EH (cell line): ENCODE data around the gene SCYGR1.
A peak's percentile ranks its signal among the peaks of the same experiment; 100 is the strongest.
"Not testable (repeated sequence)": the region's sequence is repeated elsewhere in the genome, so short reads cannot be mapped to it uniquely, and the experiment has no call there.

ENCODE experiments used
- DNase-seq: peaks from one replicate; pipeline ENCODE4 v3.0.0-alpha.2; 2015; ENCODE audit warnings: low read depth

SCYGR1 gene, protein sequence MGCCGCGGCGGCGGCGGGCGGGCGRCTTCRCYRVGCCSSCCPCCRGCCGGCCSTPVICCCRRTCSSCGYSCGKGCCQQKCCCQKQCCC

DNA sequence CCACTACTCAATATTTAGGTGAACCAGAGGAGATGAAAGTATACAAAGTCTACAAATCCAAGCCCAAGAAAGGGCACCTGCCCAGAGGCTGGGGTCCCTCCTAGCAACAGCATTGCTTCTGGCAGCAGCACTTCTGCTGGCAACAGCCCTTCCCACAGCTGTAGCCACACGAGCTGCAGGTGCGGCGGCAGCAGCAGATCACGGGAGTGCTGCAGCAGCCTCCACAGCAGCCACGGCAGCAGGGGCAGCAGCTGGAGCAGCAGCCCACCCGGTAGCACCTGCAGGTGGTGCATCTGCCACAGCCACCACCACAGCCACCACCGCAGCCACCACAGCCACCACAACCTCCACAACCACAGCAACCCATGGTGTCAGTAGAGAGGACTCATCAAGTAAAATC lies at the start of gene SCYGR1:
SCYGR1 (minus strand) TSS at position 367 of the 400 bp plus-strand sequence; CDS start at position 367, 0 bp downstream.
- not testable (repeated sequence) for DNase-seq

DNA sequence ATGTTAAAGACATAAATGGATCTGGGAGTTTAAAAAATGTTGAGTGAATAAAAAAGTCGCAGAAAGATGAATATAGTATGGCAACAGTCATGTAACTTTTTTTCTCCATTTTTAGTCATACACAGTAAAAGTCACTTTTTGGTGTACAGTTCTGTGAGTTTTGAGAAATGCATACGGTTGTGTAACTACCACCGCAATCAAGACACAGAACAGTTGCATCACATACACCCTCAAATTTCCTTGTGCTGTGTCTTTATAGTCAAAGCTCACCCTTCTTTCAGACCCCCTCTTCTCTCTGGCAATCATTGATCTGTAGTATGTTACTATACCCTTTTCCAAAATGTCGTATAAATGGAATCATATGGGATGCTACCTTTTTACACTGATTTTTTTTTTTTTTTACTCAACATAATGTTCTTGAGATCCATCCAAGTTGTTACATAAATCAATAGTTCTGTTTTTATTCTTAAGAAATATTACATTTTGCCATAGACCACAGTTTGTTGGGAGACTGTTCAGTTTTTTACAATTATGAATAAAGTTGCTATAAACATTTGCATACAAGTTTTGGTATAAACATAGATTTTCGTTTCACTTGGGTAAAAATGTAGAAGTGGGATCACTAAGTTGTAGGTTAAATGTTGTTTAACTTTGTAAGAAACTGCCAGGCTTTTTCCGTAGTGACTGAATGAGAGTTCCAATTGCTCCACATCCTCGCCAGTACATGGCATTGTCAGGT lies 48.9 kb upstream of the SCYGR1 start:
- DNase-seq, result no peak

DNA sequence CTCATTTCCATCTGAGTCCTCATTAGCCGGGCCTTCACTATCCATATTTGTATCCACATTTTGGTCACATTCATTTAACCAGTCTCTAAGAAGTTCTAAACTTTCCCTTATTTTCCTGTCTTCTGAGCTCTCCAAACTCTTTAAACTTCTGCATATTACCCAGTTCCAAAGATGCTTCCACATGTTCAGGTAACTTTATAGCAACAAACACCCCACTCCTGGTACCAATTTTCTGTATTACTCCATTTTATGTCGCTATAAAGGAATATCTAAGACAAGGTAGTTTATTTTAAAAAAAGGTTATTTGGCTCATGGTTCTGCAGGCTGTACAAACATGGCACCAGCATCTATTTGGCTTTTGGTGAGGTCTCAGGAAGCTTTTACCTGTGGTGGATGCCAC lies 45.4 kb upstream of the SCYGR1 start:
- no peak for DNase-seq

DNA sequence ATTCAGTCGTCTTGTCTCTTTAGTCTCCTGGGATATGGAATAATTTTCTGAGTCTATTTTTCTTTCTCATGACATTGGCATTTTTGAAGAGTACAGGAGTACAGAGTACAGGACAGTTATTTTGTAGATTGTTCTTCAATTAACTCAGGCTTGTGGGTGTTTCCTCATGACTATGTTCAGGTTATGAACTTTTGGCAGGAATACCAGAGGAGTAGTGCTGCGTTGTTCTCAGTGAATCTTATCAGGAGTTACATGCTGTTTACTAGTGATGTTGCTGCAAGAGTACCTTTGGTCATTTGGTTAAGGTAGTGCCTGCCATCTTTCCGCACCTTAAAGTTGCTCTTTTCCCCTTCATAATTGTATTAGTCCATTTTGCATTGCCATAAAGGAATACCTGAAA lies 42.9 kb upstream of the SCYGR1 start:
- DNase-seq, result no peak

DNA sequence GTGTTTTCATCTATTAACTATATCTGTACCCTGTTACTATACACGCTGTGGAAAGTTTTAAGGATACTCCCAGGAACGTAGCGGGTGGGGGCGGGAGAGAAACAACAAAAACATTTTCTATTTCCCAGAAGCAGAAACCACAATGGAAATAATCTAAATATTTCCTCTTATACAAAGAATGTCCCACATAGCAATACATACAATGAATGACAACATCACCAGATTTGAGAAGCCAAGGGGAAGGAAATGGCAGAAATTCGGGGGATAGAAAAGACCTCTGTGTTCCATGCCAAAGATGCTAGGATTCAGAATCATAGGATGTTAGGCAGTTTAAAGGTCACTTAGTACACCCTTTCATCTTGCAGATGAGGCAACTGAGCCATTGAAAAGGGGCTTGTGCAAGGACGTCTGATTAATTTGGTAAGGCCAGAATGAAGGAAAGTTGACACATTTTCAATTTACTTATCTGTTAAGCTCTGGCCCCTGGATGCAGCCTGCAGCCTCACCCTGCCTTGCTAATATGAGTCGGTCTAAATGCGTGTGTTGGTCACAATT lies 41.1 kb upstream of the SCYGR1 start:
- no peak for DNase-seq

DNA sequence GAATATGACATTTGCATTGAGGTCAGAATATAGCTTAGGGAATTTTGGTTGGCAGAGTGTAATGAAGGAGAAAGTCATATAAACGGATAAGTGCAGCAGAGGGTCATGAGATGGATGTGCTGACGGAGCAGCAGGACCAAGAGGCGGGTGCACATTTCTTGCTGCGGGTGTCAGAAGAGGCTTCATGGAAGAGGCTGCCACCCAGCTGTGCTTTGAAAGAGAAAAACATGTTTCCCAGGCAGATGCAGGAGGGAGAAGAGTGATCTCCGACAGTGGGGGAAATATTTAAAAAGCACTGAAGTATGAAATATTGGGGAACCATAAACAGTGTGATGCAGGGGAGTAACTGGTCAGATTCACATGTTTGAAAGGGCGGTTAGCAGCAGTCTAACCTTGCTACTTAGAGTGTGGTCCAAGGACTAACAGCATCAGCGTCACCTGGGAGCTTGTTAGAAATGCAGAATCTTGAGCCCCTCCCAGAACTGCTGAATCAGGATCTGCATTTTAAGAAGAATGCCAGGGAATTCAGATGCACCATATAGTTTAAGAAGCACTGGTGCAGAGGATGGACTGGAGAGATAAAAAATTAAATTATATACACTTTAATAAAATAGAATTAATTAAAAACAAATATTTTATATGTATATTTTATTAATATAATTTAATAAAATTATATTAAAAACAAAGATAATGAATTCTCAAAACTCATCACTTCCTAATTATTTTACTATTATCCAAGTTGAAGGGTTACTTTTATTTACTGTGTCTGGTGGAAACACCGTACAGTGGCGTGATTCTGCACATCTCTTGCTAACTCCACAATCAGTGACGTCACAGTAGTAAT lies 36.1 kb upstream of the SCYGR1 start:
- DNase-seq, result no peak

DNA sequence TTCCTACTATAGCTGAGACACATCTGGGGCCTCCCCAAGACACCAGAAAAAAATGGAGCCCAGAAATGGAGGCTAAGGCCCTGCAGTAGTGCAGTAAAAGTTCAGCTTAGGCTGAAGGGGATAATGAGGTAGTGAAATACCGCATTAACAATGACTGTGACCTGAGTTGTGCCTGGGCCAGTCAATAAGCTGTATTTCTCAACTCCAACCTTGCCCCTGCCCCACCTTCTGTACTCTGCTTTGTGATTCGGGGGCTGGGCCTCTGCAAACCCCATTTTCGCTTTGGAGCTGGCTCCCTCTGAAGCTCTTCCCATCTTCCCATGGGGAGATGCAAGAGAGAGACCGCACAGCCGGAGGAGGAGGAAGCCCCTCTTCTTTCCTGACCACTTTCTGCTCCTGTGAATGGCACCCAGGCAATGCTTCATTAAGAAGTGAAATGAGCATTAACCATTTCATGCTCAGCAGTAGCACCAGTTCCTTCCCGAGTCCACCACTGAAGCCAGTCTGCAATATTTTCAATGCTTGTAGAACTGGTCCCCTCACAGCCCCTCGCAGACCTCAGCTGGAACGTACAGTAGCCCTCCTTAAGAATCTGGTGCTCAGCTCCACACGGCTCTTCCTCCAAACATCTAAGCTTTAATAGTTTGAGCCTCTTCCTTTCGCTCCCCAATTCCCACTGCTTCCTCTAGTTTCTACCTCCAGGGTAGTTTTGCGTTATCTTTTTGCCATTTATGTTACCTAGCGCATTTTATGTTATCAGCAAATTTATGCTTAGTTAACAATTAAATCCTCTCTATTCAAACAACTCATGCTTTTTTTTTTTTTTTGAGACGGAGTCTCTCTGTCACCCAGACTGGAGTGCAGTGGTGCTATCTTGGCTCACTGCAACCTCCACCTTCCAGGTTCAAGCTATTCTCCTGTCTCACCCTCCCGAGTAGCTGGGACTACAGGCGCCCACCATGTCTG lies 32.6 kb upstream of the SCYGR1 start:
- no peak for DNase-seq

DNA sequence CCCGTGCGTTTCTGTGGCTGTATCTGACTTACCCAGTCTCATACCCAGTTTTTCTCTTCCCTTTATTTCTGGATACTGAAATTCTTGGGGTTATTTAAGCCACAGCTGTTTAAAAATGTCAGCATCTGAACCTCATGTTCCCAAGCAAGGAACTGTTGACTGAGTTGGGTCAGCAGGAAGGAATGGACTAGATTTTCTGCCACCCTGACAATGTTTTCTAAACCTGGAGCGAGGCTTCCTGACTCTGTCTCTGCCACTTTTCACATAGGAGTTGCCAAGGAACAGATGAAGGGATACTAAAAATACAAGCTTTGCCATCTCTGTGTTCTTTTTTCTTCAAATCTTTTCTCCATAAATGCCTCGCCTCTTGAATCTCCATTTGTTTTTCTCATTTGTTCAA lies 29.0 kb upstream of the SCYGR1 start:
- no peak for DNase-seq

DNA sequence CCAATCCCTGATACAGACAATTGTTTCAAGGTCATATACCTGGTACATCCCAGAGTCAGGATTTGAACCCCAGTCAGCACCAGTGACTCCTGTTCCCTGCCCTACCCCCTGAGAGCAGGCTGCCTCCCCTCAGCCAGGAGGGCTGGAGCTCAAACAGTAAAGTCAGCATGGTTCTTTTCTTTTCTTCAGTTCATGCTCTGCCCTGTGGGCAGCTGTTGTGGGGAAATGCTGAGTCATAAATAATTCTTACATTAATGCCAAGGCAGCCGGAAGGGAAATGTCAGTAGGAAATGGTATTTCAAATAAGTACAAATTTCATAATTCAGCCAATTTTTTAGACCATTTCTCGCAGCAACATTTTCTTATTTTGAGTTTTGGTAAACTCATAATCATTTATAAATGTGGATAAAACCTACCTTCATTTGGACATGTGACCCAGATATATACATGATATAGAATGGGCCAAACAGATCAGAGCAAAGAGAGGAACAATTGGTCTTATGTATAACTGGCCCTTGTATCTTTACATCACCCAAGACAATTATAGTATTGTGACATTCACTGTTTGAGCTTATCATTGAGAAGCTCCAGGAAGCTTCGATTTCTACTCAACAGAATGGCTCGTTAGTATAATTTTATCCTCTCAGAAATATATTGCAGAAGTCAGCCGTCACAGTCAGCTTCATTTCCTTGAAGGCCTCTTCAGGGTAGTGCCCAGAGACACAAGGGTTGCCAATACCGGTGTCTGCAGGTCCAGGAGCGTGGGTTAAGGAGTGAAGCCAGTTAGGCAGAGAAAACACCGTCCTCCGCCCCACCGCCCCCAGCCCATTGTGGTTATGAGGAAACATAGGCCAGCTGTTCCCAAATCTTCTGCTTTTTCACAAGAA lies 28.0 kb upstream of the SCYGR1 start:
- DNase-seq, result peak; percentile 73

DNA sequence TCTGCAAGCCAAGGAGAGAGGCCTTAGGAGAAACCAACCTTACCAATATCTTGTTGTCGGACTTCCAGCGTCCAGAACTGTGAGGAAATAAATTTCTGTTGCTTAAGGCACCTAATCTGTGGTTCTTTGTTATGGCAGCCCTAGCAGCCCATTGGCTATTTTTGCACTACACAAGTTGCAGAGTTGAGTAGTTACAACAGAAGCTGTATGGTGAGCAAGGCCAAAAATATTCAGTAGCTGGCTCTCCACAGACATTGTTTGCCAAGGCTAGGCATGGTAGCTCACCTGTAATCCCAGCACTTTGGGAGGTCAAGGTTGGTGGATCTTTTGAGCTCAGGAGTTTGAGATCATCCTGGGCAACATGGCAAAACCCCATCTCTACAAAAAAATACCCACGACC lies 27.1 kb upstream of the SCYGR1 start:
- peak; percentile 52 for DNase-seq

DNA sequence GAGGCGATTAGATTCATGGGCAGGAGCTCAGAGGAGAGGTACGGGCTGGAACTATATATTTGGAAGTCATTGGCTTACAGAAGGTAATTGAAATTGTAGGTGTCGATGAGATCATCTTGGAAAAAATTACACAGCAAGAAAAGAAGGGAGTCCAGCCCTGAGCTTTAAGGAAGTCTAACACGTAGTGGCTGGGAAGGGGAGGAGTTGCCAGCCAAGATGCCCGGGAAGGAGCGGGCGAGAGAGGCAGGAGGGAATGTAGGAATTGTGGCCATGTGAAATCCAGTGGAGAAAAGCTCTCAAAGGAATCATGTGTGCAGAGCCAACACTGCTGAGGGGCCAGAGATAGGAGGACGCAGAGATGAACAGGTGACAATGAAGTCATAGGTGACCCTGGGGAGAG lies 25.6 kb upstream of the SCYGR1 start:
- no peak for DNase-seq

DNA sequence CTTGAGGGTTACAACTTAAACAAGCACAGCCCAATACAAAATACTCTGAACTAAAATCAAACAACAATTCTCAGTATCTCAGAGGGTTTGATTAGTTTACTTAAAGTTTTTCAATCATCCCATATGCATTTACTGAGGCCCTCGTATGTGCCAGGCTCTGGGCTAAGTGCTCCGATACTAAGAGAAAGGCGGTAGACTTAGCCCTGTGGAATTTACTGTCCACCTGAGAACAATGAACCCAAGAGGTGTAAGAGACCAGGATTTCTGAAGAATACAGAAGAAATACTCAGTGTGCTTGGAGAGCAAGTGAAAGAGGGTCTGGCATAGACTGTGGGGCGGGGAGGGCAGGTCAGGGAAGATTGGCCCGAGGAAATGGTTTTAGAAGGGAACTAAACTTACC lies 25.1 kb upstream of the SCYGR1 start:
- DNase-seq, result no peak

DNA sequence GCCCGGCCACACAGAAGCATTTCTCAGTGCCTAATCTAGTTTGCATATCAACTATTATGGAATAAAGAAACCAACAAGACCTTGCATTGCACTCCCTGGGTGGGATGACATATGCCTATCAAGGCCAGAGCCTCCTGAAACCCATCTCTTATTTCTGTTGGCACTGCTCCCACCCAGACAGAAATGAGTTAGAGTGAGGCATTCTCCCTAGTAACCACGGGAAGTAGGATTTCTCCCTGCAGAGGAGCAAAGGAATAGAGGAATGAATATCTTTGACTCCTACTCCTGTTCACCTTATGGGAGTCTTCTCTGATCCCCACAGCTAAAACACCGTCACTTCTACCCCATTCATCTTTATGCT lies 24.2 kb upstream of the SCYGR1 start:
- DNase-seq, result peak; percentile 61

DNA sequence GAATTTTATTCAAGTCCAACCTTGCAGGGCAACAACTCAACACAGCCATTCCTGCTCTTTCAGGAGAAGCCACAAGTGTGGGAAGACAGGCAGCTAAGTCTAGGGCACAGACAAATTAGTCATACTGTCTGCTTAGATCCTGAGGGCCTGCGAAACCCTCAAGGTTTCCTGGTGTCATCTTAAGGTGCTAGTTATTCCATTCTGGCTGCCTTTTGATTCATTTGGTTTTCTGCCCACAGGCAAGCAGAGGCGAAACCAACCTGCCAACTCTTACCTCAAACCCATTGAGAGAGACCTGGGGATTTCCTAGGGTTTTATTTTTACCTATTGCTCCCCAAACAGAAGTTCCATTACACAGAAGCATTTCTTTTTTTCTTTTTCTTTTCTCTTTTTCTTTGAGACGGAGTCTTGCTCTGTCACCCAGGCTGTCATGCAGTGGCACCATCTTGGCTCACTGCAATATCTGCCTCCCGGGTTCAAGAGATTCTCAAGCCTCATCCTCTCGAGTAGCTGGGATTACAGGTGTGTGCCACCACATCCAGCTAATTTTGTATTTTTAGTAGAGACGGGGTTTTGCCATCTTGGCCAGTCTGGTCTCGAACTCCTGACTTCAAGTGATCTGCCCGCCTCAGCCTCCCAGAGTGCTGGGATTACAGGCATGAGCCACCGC lies 23.7 kb upstream of the SCYGR1 start:
- peak; percentile 62 for DNase-seq

DNA sequence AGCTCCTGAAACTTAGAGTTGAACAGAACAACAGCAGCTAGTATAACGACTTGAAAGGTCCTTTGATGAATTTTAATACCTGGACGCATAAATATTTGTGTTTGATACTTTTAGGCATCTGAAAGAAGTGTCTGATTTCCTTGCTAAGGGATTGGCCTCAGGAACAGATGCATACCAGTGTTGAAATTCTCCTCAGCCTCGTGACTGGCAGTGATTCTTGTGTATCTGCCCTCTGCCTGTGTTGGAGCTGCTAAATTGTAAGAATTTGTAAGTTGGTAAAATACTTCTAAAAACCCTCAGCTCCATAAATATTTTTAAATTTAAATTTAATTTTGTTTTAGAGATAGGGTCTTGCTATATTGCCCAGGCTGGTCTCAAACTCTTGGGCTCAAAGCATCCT lies 22.4 kb upstream of the SCYGR1 start:
- DNase-seq, result no peak

DNA sequence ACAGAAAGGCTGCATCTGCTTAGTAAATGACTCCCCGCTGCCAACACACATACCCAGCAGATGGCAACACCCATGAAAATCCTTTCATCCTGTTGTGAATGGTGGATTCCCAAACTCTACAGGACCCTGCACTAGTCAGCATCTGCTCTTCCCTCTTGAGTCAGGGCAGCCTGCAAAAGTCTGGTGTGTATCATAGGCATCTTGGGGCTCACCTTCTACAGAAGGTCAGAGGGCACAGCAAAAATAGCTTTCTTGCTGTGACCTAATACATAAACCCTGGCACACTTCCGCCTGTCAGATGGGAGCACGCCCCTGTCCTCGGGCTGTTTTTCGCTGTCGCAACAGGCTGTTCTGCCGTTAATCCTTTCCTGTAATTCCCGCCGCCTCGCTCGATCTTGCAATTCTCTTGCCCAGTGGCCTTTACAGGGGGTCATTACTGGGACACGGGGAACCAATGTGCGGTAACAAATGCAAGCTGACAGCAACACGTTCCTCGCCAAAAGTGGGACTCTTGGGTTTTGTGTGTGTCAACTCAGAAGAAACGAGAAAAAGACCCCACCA lies 19.9 kb upstream of the SCYGR1 start:
- peak; percentile 64 for DNase-seq

DNA sequence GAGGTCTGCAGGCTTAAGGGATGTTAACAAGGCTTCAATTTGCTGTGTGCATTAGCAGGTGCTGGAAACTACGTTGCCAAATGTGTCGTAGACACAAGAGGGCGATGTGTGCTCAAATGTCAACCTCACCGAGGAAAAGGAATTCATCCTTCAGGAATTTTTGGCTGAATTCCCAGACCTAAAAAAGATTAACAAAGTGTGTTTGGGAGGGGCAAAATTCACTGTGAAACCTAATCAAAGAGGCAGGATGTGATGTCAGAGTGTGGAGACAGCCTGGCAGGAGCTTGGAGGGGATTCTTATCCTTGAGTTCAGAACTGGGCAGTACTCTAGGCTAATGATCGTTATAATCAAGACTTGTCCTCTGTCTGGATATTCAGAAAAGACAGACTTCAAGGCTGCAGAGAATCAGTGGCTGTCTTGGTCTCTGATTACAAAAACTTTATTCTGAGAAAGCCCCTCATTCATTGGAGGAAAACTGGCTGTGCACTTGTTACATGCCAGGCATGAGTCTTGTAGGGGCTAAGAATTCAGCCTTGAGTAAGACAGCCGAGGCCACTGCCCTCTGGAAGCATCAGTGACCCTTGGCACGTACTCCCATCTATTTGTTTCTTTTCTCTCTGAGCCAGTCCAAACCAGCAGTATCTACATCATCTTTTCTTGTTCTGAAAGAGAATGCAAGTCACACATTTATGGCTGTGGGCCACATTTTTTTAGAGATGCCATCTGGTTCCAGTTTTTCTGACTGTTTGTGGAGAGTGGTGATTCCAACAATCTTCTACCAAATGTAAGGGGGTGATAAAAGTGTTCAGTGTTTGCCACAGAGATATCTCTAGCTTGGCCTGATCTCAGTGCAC lies 18.7 kb upstream of the SCYGR1 start:
- peak; percentile 97 for DNase-seq

DNA sequence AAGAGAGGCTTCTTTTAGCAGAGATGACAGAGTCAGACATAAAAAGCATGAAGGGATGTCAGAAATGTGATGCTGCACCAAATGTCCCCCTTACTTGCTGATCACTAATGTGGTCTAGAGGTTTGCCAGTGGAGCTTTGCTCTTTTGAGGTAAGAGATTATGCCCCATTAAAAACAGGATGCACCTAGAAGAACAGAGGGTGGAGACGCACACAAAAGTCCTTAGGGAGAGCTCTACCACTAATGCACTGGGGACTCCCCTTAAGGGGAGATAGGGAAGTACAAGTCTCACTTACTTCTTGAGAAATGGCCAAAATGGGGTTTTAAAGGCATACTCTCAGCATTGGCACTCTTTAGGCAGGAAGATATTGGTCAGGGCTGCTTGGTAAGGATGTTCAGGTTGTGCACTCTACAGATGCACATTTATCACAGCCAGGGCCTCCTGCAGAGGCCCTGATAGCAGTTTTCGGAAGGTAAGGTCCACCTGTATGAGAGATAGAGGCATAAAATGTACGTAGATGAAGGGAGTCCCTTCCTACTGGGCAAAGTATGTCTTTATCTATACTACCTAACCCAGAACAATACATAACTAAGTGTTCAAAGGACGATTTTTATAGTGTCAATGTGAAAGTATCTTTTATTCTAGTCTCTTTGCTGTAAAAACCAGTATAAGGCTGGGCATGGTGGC lies 17.0 kb upstream of the SCYGR1 start:
- no peak for DNase-seq
